HG02759 (cell line): Measurements from ENCODE around the gene LDLRAD3.

Source experiments
- ATAC-seq: cut with Tn5 transposase; IDR thresholded peaks from one replicate; pipeline ENCODE4 v1.9.1; 2021; ENCODE audit warnings: mild to moderate bottlenecking, moderate library complexity; ENCODE audit not compliant: unreplicated experiment

LDLRAD3 gene

GRCh38 chr11:36191941-36192340 is 248.1 kb downstream of the LDLRAD3 start:
- no peak for ATAC-seq

- ATAC-seq, result no peak
Measured at GRCh38 chr11:36192425-36193289, 248.8 kb downstream of the LDLRAD3 start.

GRCh38 chr11:36193290-36193619 is 249.4 kb downstream of the LDLRAD3 start:
- ATAC-seq, result no peak

GRCh38 chr11:36193721-36194120 is 249.9 kb downstream of the LDLRAD3 start:
- ATAC-seq, result no peak

- no peak for ATAC-seq
Measured at GRCh38 chr11:36195496-36196354, 251.9 kb downstream of the LDLRAD3 start.

DNA sequence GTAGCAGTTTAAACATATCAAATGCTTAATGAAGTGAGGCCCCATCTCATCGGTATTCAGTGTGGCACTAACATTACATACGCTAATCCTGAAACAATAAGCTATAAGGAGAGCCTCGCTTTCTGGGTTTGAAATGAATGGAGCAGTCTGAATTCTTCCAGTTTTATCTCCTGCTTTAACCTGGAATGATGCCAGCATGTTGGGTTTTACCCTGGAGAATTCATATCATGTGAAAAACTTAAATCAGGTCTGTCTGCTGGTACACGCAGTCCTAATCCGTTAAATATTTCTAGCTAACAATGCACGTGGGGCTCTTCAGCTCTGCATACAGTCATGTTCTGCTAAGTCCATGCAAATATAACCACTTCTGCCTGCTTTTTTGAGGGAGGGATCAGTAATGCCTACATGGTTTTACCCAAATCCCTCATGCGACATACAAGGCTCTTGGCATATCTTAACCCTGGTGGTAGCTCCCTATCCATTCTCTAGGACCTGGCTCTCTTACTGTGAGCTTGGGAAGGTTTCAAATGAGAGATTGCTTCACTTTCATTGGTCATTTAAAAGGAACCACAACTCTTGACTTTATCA is 252.6 kb downstream of the LDLRAD3 start:
- no peak for ATAC-seq

- ATAC-seq, result no peak
Measured at GRCh38 chr11:36201411-36201810, 257.5 kb downstream of the LDLRAD3 start.

- ATAC-seq, result no peak
Measured at GRCh38 chr11:36205536-36205935, 261.7 kb downstream of the LDLRAD3 start.

DNA sequence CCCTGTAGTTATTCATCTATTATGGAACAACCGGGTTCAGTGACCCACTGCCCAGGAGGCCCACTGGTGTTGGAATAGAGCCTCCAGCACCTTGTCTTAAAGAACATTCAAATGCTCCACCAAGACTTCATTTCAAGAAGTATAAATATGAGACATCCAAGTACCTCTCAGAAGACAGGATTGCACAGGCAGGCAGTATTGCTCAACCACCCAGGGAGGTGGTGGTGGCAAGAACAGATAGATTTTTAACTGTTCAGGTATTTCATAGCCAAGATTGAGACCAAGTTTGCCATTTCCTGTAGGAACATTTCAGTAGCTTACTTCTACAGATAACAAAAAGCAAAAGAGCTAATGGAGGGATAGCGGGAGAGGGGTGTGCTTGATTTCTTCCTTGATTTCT is 266.7 kb downstream of the LDLRAD3 start:
- ATAC-seq, result no peak

- no peak for ATAC-seq
Measured at GRCh38 chr11:36211761-36212430, 268.0 kb downstream of the LDLRAD3 start.

DNA sequence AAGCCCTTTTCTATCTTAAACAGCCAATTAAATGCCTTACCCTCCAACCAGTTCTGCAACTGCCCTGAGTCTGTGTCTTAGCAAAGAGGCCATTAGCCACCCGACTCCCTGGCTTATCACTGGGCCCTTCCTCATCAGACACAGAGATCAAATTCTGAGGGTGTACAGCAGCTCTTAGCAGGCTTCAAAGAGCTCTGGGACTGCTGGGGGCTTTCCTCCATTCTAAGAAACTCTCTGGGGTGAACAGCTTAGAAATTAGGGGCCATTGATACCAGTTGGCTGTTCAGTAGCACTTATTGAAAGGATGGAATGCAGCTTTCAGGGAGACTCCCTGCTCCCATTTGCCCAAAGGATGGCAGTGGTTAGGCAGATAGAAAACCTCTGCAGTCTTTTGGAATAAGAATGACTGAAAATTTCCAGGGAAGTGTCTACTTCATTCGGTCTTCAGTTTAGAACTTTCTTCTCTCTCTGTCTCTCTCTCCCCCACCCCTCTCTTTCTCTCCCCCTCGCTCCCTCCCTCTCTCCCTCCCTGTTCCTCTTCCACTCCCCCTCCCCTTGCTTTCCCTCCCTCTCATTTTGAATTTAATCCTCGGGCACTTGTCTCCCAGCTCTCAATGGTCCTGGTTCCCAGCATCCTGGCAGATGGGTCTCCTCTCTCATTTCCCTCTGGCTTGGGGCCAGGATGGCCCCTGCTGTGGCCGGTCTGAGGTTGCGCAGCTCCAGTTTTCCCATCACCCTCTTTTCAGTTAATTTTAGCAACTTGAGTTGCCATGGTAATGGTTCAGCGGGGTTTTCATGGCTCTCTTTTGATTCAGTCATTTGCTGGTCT is 268.9 kb downstream of the LDLRAD3 start:
- no peak for ATAC-seq

DNA sequence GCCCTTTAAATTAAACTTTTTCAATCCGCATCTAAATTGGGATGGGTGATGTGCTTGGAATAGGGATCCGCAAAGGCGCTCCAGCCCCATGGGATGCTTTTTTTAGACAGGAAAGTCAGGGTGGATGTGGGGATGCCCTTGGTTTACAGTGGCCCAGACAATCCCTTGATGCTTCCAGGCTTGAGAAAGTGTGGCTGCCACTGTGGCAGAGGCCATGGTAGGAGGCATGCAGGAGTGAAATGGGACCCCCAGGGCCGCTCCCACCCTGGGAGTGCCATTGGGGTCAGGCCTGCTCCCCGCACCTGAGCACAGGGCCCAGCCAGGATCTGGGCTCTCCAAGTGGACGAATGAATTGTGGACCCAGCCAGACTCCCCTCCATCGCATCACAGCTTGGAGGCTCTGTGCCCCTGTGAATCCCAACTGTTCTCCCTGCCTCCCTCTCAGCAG is 269.6 kb downstream of the LDLRAD3 start:
- ATAC-seq, result no peak

DNA sequence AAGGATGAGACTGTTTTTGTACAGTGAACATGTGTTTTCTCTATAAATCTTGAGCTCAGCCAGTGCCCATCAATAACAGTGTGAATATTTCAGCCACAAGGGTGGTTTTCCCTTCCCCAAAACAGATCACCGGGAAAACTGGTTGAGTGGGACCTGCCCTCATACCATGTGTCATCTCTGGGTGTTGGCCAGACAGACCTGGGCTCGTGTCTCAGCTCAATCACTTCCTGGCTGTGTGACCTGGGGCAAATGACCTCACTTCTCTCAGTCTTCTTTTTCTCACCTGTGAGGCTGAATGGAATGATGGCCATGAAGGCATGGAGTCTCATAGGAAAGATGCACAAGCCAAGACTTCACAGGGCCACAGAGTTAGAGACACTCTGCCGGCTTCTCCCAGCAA is 270.6 kb downstream of the LDLRAD3 start:
- ATAC-seq, result no peak

DNA sequence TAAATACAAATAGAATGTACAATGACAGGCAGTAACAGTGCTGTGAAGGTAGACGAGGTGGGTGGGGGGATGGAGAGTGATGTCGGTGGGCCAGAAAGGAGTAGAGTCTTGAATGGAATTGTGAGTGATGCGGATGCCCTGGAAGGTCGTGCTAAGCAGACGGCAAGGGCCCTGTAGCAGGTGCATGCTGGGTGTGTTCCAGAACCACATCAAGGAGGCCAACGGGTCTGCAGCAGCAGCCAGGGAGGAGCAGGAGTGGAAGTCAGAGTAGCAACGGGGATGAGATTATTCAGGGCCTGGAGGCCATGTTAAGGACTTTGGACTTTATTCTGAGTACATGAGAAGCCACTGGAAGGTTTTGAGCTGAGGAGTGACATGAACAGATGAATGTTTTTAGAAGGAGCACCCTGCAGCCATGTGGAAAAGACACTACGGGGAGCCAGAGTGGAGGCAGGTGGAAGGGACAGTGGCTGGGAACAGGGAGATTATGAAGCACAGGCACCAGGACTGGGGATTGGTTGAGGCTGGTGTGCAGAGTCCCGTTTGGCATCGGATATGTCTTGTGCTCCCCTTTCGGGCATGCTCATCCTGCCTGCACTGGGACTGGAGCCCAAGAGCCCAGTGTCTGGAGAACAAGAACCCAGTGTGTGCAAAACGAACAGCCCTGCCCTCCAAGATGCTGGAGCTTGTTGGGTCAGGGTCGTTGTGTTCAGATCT is 271.3 kb downstream of the LDLRAD3 start:
- ATAC-seq, result no peak

DNA sequence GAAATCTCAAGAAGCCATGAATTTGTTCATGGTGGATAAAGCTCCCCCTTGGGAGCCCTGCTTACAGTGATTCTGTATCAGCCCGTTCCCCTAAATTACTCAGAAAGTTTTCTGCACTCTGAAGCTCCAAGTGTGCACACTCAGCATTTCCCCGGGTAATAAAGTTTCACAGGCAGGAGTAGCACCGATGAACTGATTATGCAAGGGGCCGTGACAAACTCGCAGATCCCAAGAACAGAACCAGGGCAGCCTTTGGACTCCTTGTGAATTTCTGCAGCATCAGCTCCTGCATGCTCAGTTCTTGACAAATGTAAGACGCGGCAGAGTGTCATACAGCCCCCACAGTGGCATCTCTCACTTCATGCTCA is 271.8 kb downstream of the LDLRAD3 start:
- no peak for ATAC-seq

DNA sequence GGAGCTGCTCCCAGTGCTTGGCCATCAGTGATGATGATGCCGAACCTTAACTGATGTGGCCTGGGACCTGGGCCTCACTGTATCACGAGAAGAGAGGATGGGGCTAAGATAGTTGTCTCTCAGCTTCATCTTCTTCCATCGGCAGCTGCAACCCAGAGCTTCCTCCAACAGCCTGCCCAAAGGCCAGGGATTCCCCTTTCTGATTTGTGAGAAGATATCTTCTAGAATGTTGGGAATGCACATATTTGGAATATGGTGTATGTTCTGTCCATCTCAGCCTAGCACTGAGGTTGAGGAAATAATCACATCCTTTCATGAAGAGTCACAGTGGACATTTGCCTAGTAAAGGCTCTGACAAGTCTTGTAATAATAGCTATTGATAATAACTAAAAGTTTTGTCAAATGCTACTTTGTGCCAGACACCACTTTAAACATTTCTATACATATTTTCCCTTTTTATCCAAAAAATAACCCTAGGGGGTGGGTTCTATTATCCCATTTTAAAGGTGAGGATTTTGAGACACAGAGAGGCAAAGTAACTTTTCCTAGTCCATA is 272.3 kb downstream of the LDLRAD3 start:
- ATAC-seq, result no peak

- no peak for ATAC-seq
Measured at GRCh38 chr11:36218283-36218921, 274.5 kb downstream of the LDLRAD3 start.

- ATAC-seq, result no peak
Measured at GRCh38 chr11:36219996-36220395, 276.1 kb downstream of the LDLRAD3 start.
